ENCODE results near the gene EPHA7.

GRCh38 chr6:93193868-93194267 is 225.5 kb downstream of the EPHA7 start:
- TF ChIP-seq CTCF (IDR thresholded peaks at IDR 0.05; ENCODE audit: low read depth, low read length, poor library complexity, severe bottlenecking) (no peak), EZH2phosphoT487 (IDR thresholded peaks at IDR 0.05; ENCODE audit: borderline replicate concordance, low read length) (no peak)

Measured in DOHH2 (cell line).